Uterus (tissue), 4 donors: Measurements from ENCODE around the gene SNX4. TPM values are rescaled to one million over a fixed set of nuclear protein-coding genes. Genes with fewer than 3 reads are reported as not detected.

Experiments used
- small RNA-seq: library from RNA; depleted of rRNA; stranded (forward); fragments of <200 nt; gene quantifications from one replicate; pipeline ENCODE3, GENCODE V24; 2016
- total RNA-seq, 4 donors: library from RNA; depleted of rRNA in 3 of 4; stranded (reverse); fragments of >200 nt in 3 of 4; gene quantifications; one replicate each; pipeline versions ENCODE4 v1.1.0 to v1.2.4, GENCODE V29; 2014 to 2023
- donor health status: DM: yes; HTN: yes; CAD: no.

The SNX4 gene
- total RNA-seq, 4 donors from 2014 or later = 32.4 to 91.6 (median 58.2) TPM

Small RNAs within 50 kb of the gene (small RNA-seq; reads per million reads assigned to genes)
- gene RF00019 = not detected

Other genes starting within 250 kb of the SNX4 start
- 10 to 100 TPM; 21.2 to 93.1 (median 53.0) TPM for gene ZNF148, start 144.9 kb downstream of the SNX4 start, total RNA-seq
- 10 to 100 TPM in 2 of 4 donors, 1 to 10 TPM in 2; 2.6 to 21.1 (median 10.4) TPM for gene OSBPL11, start 75.3 kb upstream of the SNX4 start, total RNA-seq